ENCODE measurements around the gene TVP23A.

TVP23A gene

GRCh38 chr16:10817963-10818941 lies at the start of gene TVP23A:
Gene TVP23A, minus strand, starts transcription at chr16:10818794. Its CDS starts 301 bp downstream, at chr16:10818493.
- DNase-seq: no peak

GRCh38 chr16:10868104-10868595 lies 49.6 kb upstream of the TVP23A start:
- DNase-seq: no peak

GRCh38 chr16:10867199-10867598 lies 48.6 kb upstream of the TVP23A start:
- DNase-seq: no peak

- DNase-seq: no peak
These were observed 47.7 kb upstream of the TVP23A start for GRCh38 chr16:10865991-10866966.

GRCh38 chr16:10862438-10862837 lies 43.8 kb upstream of the TVP23A start:
- DNase-seq: no peak

- DNase-seq: no peak
These were observed 41.1 kb upstream of the TVP23A start for GRCh38 chr16:10859658-10860057.

- DNase-seq: no peak
These were observed 40.4 kb upstream of the TVP23A start for GRCh38 chr16:10859020-10859419.

- DNase-seq: no peak
These were observed 39.6 kb upstream of the TVP23A start for GRCh38 chr16:10858203-10858602.

GRCh38 chr16:10856042-10856441 lies 37.4 kb upstream of the TVP23A start:
- no peak for DNase-seq

- no peak for DNase-seq
These were observed 34.4 kb upstream of the TVP23A start for GRCh38 chr16:10852948-10853347.

- DNase-seq: no peak
These were observed 33.7 kb upstream of the TVP23A start for GRCh38 chr16:10852286-10852685.

- DNase-seq: no peak
These were observed 32.9 kb upstream of the TVP23A start for GRCh38 chr16:10851512-10851911.

GRCh38 chr16:10850478-10850850 lies 31.9 kb upstream of the TVP23A start:
- DNase-seq: no peak

- no peak for DNase-seq
These were observed 31.3 kb upstream of the TVP23A start for GRCh38 chr16:10849736-10850477.

GRCh38 chr16:10847176-10847575 lies 28.6 kb upstream of the TVP23A start:
- no peak for DNase-seq

- DNase-seq: no peak
These were observed 27.8 kb upstream of the TVP23A start for GRCh38 chr16:10846213-10846998.

GRCh38 chr16:10840703-10841102 lies 22.1 kb upstream of the TVP23A start:
- DNase-seq: no peak

- no peak for DNase-seq
These were observed 20.7 kb upstream of the TVP23A start for GRCh38 chr16:10839279-10839666.

- DNase-seq: no peak
These were observed 20.2 kb upstream of the TVP23A start for GRCh38 chr16:10838621-10839278.

GRCh38 chr16:10836174-10836853 lies 17.7 kb upstream of the TVP23A start:
- DNase-seq: no peak
